ENCODE results near the gene CYB561.

Gene CYB561

DNA sequence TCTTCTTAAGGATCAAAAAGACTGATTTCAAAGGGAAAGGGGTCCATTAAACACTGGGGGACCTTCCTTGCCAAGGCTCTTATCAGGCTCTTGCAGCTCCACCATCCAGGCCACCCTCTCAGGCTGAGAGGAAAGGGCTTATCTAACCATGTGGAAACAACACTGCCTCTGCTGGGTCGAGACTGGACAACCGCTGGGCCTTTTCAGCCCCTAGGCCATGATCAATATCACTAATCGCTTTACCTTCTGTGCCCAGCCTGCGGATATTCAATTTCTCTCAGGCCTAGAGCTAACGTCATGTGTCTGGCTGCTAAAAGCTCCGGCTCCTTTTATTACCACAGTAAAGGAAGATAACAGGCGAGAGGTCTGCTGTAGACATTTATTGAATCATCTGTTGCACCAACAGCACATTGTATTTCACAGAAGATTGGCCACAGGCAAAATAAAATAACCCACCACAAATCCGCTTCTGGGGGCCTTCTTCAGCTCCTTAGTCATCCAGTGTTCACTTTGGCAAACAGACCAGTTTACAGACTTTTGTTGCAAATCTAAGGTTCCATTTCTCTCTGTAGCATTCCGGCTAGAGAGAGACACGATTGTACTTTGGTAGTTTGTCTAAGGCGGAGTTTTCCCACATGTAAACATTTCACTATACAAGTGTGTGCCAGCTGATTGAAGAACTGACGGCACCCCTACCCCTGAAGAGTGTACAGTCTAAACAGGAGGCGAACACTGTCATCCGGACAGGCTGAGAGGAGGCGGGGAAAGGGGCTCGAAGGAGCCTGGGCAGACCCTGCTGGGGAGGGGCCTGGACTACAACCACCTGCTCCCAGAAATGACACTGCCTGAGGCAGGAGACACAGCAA is 13.9 kb downstream of the CYB561 start:
- no peak for DNase-seq

DNA sequence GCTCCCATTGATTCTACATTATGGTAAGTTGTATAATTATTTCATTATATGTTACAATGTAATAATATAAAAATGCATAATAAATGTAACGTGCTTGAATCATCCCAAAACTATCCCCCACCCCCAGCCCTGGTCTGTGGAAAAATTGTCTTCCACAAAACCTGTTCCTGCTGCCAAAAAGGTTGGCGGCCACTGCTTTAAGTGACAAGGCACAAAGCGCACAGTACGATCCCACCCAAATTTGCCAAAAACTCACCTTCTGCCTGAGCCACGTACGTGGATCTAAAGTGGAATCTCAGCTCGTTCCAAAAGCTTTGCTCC is 14.5 kb downstream of the CYB561 start:
- DNase-seq = no peak

DNA sequence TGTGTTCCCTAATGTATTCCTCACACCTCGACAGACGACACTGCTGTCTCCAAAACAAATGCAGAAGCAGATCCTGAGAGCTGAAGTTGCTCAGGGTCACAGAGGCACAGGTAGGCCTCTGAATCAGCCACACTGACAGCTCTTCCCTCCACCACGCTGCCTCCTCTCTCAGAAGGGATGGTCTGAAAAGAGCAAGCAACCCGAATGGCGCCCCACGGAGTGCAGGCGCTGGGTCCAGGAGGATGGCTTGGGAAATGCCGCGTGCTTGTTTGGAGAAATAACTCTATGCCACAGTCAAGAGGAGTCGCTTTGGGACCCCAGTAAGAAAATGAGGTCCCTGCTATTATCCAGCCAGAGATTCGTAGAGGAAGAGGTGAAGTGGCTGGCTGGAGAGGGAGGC is 15.9 kb downstream of the CYB561 start:
- no peak for DNase-seq

DNA sequence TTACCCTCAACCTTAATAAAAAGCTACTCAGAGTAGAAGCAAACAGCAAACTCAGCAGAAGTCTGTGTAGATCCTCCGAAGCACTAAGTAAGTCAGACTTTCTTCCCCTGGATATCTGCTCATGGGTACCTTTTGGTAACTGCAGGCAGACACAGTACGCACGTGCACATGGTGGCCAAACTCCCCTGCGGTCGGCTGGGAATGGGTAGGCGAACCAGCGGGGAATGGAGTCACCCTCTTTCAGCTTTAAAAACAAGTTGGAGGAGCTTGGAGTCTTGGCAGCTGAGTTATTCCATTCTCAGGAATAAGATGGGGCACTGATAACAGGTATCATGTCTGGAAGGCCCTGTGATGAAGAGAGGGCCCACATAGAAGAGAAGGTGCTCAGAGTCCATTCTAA is 16.3 kb downstream of the CYB561 start:
- no peak for DNase-seq

DNA sequence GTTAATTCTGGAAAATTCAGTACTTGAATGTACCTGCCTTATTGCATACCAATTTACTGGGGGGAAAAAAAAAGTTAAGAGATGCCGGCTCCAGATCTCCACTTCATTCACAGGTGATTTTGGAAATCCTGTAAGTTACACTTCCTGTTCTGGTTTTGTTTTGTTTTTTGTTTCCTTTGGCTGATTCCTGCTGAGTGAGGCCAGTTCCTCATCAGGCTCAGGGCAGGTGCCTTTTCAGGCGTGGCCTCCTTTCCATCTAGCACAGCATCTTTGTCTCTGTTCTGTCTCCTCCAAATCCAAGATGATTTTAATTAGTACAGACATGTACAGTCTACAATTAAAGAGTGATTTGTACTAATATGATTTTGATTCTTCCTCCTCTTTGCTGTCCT is 19.2 kb downstream of the CYB561 start:
- no peak for DNase-seq

GRCh38 chr17:63426041-63426916 is 19.8 kb downstream of the CYB561 start:
- DNase-seq = no peak

- DNase-seq = peak; percentile 72 to 75
Measured at GRCh38 chr17:63425483-63425882, 20.6 kb downstream of the CYB561 start.

DNA sequence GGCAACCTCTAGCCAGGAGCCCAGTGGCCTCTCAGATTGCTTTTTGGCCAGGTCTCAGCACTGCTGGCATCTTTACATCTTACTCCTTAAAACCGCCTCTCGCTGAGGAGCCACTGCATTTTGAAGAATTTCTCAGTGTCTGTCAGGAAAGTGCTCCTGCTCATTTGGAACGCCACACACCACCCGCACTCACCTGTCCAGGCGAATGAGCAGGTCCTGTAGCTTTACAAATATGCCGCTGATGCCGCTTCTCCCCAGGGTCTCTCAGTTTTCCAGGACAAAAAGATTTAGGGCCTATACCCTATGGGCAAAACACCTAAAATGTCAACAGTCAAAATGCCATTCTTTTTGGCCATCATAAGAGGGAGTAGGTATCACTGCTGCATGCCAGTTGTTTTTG is 22.1 kb downstream of the CYB561 start:
- peak in 1 of 2 donors; percentile 9 for DNase-seq

DNA sequence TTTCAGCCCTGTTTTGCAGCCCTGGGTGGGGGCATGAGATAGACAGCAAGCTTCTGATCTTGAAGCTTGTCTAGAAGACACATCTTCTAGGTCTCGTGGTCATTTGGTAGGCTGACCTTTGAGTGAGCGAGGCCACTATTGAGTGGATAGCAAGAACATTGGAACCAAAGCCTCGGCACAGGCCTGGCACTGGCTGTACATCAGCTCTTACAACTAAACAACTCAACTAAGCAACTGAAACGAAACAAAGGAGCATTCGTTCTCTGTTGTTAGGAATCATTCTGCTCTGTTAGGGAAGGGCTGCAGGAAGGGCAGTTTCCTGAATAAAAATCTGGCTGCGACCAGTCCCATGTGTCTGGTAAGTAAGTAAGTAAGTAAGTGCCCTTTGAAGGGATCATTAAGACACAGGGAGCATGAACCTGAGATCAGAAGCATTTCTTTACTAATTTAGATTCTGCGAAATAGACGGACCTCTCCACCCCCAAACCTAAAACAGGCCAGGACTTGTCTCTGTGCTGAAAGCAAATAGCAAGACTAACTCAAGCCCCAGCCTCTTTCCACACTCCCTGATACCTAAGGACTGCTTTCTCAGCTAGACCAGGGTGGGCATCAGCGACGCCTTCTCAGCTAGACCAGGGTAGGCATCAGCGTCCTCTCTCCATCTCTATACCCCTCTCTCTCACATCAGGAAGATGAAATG is 22.7 kb downstream of the CYB561 start:
- DNase-seq = no peak

DNA sequence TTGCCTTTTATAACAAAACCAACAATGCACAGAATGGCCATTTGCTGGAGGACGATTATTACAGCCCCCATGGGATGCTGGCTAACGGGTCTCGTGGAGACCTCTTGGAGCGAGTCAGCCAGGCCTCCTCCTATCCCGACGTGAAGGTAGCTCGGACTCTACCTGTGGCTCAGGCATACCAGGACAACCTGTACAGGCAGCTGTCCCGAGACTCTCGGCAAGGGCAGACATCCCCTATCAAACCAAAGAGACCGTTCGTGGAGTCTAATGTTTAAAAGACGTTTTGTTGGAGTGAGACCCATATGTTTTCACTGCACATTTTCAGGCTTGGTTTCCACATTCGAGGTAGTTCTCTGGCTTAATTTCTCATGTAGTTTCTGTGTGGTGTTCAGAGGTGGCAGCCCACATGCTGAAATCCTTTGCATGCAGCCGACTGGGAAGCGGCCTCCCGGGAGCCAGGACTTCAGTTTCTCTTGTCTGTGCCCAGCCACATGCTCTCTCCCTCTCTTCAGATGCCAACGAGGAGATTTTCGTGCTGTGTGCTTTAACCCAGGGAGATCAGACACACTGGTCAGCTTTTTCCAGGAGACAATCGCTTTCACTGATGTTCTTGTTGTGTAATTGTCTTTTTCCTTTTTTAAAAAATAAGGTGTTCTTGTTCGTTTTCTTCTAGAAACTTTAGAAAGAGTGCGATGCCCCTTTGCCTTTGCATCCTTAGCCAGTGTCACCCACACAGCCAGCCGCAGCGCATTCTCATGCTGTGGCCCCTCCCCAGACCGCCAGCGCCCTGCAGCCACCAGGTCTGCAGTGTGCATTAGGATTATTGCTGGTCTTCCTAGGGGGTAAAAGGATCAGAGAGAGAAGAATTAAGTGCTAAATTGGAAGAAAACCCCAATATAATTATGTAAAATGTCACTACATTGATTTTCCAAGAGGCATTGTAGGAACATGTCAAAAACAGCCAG is 24.1 kb downstream of the CYB561 start:
- peak in 1 of 2 donors; percentile 9 for DNase-seq

- peak in 1 of 2 donors; percentile 9 for DNase-seq
Measured at GRCh38 chr17:63420868-63421680, 25.0 kb downstream of the CYB561 start.

GRCh38 chr17:63419949-63420867 is 25.9 kb downstream of the CYB561 start:
- peak; percentile 19 to 40 for DNase-seq

DNA sequence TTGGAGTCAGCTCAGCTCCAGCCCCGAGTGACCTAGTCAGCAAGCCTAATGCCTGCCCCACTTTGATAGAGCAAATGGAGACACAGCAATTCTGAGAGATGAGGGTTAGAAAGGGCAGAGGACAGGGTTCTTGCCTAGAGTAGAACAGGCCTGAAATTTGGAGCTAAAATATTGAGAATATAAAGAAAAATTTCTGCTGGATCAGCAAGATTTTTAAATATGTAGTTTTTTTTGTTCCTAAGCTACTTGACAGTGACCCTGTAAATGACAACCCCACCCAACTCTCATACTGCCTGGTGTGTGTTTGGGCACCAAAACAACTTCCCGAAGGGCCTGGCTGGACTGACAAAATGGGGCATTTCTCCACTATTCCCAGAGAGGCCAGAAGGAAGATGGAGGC is 26.7 kb downstream of the CYB561 start:
- DNase-seq = peak in 1 of 2 donors; percentile 12

DNA sequence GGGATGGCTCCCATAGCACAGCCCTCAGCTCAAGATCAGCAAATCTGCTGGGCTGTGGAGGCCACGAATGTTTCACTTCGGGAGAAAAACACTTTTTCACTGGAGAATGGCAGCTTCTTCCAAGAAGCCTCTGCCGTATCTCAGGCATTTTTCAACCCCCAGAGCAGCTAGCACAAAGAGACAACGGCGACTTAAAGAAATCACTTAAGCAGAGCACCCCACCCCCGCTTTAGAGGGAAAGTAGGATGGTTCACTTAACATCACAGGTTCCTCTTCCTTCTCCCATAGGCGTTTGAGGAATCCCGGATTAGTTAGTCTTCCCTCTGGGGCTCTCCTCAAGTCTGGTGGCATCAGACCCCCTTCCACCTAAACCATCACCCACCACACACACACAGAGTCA is 27.6 kb downstream of the CYB561 start:
- no peak for DNase-seq

DNA sequence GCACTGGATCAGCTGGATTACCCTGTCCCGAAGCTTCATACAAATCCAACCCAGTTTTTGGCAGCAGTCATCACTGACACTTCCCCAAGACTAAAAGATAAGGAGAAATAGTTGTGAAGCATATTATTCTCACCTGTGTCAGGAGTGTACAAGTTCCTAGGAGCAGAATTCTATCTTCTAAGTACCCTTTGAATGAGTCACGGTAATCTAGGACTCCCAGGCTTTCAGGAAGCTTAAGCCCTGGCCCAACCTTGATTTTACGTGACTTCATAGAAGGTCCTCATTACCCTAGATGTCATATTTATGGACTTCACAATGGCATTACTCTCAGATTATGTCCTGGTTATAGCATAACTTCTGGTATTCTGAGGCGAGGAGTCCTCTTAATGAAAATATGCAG is 31.9 kb downstream of the CYB561 start:
- no peak for DNase-seq

DNA sequence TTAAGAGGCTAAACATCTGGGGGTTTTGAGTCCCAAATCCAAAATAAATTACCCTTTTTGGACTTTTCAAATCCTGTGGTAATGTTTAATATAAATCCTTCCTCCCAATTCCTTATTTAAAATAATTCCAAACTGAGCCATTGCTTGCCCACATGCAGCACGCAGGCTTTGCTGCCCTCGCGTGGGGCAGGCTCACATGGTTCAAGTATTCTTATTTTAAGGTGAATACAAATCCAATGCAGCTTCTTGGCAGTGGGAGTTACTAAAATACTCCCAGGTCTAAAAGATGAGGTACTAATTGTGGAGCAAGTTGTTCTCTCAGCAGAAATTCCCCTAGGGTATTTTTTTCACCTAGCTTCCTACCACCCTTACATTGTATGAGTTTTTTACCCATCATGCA is 33.0 kb downstream of the CYB561 start:
- no peak for DNase-seq

DNA sequence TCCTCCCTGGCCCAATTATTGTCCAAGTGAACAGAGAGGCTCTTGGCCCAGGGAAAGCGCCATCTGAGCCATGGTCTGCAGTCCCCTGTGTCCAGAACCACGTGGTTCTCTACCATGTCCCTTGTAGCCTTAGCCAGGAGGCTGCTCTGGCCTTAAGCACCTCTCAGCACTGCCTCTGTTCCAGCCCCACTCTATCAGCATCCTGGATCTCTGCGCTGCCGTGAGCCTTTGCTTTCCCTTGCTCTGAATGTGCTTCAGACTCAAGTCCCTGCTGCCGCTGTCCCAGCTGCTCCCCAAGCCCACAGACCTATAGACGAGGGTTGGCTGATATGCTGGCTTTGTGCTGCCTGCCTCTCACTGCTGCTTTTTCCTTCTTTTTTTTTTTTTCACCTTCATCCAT is 33.9 kb downstream of the CYB561 start:
- no peak for DNase-seq

DNA sequence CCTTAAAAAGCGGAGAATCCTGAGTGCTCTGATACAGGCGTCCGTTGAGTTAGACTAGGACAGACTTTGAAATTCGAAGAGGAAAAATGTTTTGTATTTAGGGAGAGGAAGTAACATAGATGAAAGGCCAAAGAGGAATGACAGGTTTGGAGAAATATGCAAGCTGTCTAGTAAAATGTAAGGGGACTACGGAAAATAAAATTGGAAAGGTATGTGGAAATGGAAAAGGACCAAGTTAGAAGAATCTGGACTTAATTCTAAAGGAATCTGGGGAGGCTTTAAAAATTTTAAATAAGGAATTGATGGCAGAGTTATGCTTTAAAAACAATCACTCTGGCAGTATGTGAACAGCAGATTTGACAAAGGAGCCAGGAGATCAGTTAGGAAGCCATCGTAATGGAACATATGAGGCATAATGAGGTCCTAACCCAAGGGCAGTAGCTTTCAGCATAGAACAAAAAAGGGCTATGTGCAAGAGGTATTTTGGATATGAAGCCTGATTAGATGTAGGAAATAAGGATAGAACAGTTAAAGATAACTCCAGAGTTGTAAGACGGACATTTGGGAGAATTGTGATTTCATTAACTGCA is 38.3 kb downstream of the CYB561 start:
- DNase-seq = no peak

DNA sequence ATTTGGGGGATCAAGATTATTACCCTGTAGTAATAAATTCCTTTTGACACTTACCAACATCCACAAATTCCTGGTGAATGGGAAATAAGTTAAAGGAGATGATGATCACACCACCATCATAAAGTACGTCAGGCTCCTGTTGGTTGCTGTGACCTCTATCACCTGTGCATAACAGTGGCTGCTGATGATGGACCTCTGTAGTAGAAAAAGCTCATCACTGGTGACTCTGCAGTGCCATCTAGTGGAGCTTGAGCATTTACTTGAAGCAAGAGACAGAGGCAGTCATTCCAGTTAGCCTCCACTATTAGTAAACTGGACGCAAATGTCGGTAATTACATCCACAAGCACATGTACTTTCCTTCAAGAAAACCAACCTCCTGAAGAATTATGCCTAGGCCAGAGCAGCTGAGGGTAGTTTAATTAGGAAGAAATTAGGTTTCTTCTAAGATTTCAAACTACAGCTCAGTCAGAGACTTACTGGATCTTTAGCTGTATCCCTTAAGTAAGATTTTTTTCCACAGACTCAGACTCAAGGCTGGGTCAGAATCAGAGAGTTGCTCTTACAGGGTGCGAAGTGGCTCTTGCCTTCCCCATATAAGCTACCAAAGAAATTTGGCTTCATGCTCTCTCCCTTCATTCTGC is 39.3 kb downstream of the CYB561 start:
- peak; percentile 61 to 76 for DNase-seq

All from stimulated activated CD4-positive, alpha-beta T cell treated with anti-CD3 and anti-CD28 coated beads, Interleukin-2, amount 100 ng/mL, for 24 hours (primary cell).